Fibroblast of skin of left biceps (primary cell): ENCODE results near the gene TMIGD1.

Experiments
- DNase-seq, 2 experiments: peaks; one replicate each; pipeline ENCODE4 v3.0.0-alpha.2; 2013; ENCODE audit warnings: low read depth in 2 of 2

Gene TMIGD1

DNA sequence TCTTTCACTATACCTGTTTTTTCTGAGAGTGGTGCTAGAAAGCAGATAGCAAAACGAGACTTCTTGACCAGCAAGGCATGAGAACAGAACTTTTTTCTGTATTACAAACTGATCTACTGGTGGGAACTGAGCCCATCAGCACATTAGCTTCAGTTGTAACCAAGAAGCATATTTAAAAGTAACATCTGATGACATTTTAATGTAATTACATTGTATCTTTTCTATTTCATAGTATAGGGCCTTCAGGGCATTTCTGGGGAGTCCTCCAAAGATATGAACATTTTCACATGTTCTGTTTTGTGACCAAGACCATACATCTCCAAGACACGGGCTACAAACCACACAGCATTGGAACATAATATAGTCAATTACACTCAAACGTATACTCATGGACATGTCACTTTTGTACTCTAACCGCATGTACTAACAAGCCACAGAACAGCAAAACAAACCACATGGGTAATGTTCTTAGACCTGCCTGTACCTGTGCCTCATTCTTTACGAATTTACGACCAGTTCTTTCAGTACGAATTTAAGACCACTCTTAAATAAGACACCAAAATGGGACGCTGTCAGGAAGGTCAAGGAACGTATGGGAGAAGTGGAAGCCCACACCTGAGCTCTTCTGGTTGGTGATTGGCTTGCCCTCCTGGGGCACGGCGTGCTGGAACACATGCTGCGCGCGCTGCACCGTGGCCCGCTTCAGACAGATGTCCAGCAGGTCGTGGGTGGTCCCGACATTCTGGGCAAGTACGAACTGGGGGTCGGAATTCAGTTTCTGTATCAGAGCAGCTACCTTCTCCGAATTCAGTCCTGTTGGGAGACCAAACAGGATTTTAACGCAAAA is 42.9 kb downstream of the TMIGD1 start:
- no peak for DNase-seq

- DNase-seq = no peak
These were observed 43.8 kb downstream of the TMIGD1 start for GRCh38 chr17:30290077-30290476.

GRCh38 chr17:30279156-30279555 is 54.7 kb downstream of the TMIGD1 start:
- DNase-seq = no peak

DNA sequence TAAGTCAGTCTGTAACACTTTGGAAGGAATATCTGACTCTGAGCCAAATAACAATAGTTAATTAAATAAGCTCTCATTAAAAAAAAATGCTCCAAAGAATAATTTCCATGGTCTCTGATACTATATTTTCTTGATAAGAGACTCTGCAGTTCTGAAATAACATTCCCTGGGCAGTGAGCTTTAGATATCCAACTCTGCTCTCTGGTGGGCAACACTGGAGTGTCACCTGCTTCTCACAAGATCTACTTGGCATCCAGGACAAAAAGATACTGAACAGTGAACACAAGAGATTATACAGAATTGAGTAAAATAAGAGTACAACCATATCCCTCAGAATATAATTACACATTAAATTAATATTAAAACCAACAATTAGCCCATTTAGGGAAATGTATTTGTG is 55.8 kb downstream of the TMIGD1 start:
- no peak for DNase-seq

- no peak for DNase-seq
These were observed 57.9 kb downstream of the TMIGD1 start for GRCh38 chr17:30275911-30276310.

DNA sequence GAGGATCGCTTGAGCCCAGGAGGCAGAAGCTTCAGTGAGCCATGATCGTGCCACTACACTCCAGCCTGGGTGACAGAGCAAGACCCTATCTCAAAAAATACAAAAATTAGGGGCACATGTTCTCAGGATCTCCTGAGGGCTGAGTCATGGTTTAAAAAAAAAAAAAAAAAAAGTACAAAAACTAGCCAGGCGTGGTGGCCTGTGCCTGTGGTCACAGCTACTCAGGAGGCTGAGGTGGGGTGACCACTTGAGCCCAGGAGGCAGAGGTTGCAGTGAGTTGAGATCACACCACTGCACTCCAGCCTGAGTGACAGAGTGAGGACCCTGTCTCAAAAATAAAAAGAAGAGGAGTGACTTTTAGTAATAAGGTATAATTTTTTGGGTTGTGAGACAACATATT is 59.0 kb downstream of the TMIGD1 start:
- DNase-seq = no peak

DNA sequence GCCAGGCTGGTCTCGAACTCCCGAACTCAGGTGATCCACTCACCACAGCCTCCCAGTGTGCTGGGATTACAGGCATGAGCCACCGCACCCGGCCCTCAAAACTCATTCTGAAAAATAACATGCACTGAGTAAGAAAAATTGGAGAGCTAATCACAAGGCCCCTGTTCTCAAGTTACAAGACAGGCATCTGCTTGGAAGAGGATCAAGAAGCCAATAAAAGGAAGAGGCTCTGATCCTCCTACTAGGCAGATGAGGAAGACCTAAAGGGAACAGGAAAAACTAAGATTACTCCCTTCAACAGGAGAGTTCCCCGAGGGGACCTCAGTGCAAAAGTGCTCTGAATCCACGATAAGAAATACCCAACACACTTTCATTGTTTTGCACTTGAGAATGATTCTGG is 60.5 kb downstream of the TMIGD1 start:
- DNase-seq = no peak

DNA sequence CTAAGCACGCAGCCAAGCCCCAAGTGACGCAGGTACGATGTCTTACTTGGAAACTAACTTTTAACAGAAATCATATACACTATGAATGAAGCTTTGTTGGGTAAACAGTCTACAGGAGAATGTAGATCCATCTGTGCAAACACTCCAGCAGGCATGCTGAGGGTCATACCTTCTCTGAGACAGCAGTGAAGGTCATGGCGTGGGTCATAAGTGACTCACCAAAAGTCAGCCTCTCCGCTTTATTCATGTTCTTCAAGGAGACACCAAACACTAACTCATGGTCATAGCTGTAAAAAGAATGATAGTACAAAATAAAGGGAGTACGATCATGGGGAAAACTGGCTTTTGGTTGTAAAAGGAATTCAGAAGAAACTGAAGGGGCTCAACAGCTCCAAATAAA is 62.8 kb downstream of the TMIGD1 start:
- no peak for DNase-seq

GRCh38 chr17:30267625-30268024 is 66.2 kb downstream of the TMIGD1 start:
- DNase-seq = no peak
